Activated naive CD8-positive, alpha-beta T cell treated with anti-CD3 and anti-CD28 coated beads, Interleukin-2, amount 10 ng/mL, durations not matched to agents 7 days and 5 days (primary cell): ENCODE results near the gene STK35. TPM values are rescaled to one million over a fixed set of nuclear protein-coding genes. Genes with fewer than 3 reads are reported as not detected.

Experiments
- ATAC-seq: fragments of 150-1000 bp; cut with Tn5 transposase; one replicate; pipeline ENCODE4 v1.10.0; 2021; ENCODE audit warnings: low read depth, moderate library complexity
- POLR2A ChIA-PET: fragments of 350-600 bp; sonication (Branson Sonifier 250); formaldehyde crosslinking; loops from one replicate; lab custom pipeline; 2021; ENCODE audit warnings: antibody characterized with exemption; lab: Charles Lee
- DNase-seq: peaks from one replicate; pipeline ENCODE4 v3.0.0; 2021
- H3K27ac Mint-ChIP-seq: one replicate; pipeline ENCODE4 v1.8.0; 2022; ENCODE audit warnings: mild to moderate bottlenecking, mixed read lengths
- H3K27me3 Mint-ChIP-seq: one replicate; pipeline ENCODE4 v1.8.0; 2022; ENCODE audit warnings: mild to moderate bottlenecking, moderate library complexity, mixed read lengths
- H3K36me3 Mint-ChIP-seq: one replicate; pipeline ENCODE4 v1.8.0; 2021; ENCODE audit warnings: mild to moderate bottlenecking, mixed read lengths
- H3K4me1 Mint-ChIP-seq: one replicate; pipeline ENCODE4 v1.8.0; 2021; ENCODE audit warnings: mixed read lengths
- H3K4me3 Mint-ChIP-seq: one replicate; pipeline ENCODE4 v1.8.0; 2022; ENCODE audit warnings: mild to moderate bottlenecking, moderate library complexity, mixed read lengths
- H3K9me3 Mint-ChIP-seq: one replicate; pipeline ENCODE4 v1.8.0; 2021; ENCODE audit warnings: mixed read lengths
- total RNA-seq, 2 experiments: library from RNA; stranded (reverse); gene quantifications; one replicate each; pipeline ENCODE4 v1.2.3, GENCODE V29; 2021

STK35 gene
- total RNA-seq: 10 to 100 TPM; 17.0 to 18.6 TPM

- POLR2A ChIA-PET: interaction anchor here (0.9 kb wide), 1 partner anchor 60 kb away, joined by 3 read pairs; no protein-coding TSS in a partner anchor
- no peaks in the 10 kb centered on the region for H3K9me3 Mint-ChIP-seq
- H3K4me1 Mint-ChIP-seq: peaks cover 31% of the 10 kb centered on the region
- H3K27ac Mint-ChIP-seq: peak within 1 kb of the TSS; percentile 100
- DNase-seq (no peak), ATAC-seq (no peak)
- no peaks in the 10 kb centered on the region for H3K27me3 Mint-ChIP-seq
- peak within 1 kb of the TSS; percentile 93 for H3K4me3 Mint-ChIP-seq
- H3K36me3 Mint-ChIP-seq: peaks cover 6% of the 10 kb centered on the region
Observed at GRCh38 chr20:2101057-2101864, at the start of gene STK35. Gene STK35 (plus strand): TSS chr20:2101827. CDS start chr20:2101882, 55 bp downstream.

GRCh38 chr20:2051946-2052345 is 49.7 kb upstream of the STK35 start:
- Mint-ChIP-seq H3K27me3 (peaks cover 3% of the 10 kb centered on the region), H3K9me3 (no peaks in the 10 kb centered on the region), H3K27ac (no peak overlapping the region), H3K4me1 (no peaks in the 10 kb centered on the region), H3K4me3 (no peak overlapping the region), H3K36me3 (no peaks in the 10 kb centered on the region)
- ATAC-seq: no peak
- no peak for DNase-seq
- POLR2A ChIA-PET: no interaction called here

GRCh38 chr20:2052741-2053140 is 48.9 kb upstream of the STK35 start:
- Mint-ChIP-seq H3K27me3 (peaks cover 3% of the 10 kb centered on the region), H3K4me3 (no peak overlapping the region), H3K36me3 (no peaks in the 10 kb centered on the region), H3K4me1 (no peaks in the 10 kb centered on the region), H3K27ac (no peak overlapping the region), H3K9me3 (peaks cover 1% of the 10 kb centered on the region)
- DNase-seq: no peak
- POLR2A ChIA-PET: no interaction called here
- no peak for ATAC-seq

GRCh38 chr20:2053615-2054014 is 48.0 kb upstream of the STK35 start:
- H3K4me3 Mint-ChIP-seq: no peak overlapping the region
- peaks cover 5% of the 10 kb centered on the region for H3K9me3 Mint-ChIP-seq
- POLR2A ChIA-PET: no interaction called here
- H3K27ac Mint-ChIP-seq: no peak overlapping the region
- no peak for DNase-seq
- no peaks in the 10 kb centered on the region for H3K4me1 Mint-ChIP-seq
- ATAC-seq: no peak
- H3K27me3 Mint-ChIP-seq: peaks cover 3% of the 10 kb centered on the region
- H3K36me3 Mint-ChIP-seq: no peaks in the 10 kb centered on the region

GRCh38 chr20:2054911-2055310 is 46.7 kb upstream of the STK35 start:
- no peak for DNase-seq
- no peak for ATAC-seq
- Mint-ChIP-seq H3K27me3 (peaks cover 3% of the 10 kb centered on the region), H3K4me3 (no peak overlapping the region), H3K9me3 (peaks cover 5% of the 10 kb centered on the region), H3K36me3 (no peaks in the 10 kb centered on the region), H3K4me1 (no peaks in the 10 kb centered on the region), H3K27ac (no peak overlapping the region)
- POLR2A ChIA-PET: no interaction called here

GRCh38 chr20:2059411-2059810 is 42.2 kb upstream of the STK35 start:
- H3K4me1 Mint-ChIP-seq: no peaks in the 10 kb centered on the region
- DNase-seq (no peak), ATAC-seq (no peak)
- H3K4me3 Mint-ChIP-seq: no peak overlapping the region
- POLR2A ChIA-PET: no interaction called here
- no peaks in the 10 kb centered on the region for H3K36me3 Mint-ChIP-seq
- H3K27ac Mint-ChIP-seq: no peak overlapping the region
- H3K27me3 Mint-ChIP-seq: no peaks in the 10 kb centered on the region
- peaks cover 5% of the 10 kb centered on the region for H3K9me3 Mint-ChIP-seq

- DNase-seq (no peak), ATAC-seq (no peak)
- no peak overlapping the region for H3K27ac Mint-ChIP-seq
- H3K27me3 Mint-ChIP-seq: peaks cover 22% of the 10 kb centered on the region
- no peak overlapping the region for H3K4me3 Mint-ChIP-seq
- no peaks in the 10 kb centered on the region for H3K4me1 Mint-ChIP-seq
- H3K36me3 Mint-ChIP-seq: no peaks in the 10 kb centered on the region
- no peaks in the 10 kb centered on the region for H3K9me3 Mint-ChIP-seq
- POLR2A ChIA-PET: no interaction called here
Observed at GRCh38 chr20:2065099-2065498, 36.5 kb upstream of the STK35 start.

GRCh38 chr20:2066461-2067122 is 35.0 kb upstream of the STK35 start:
- H3K27ac Mint-ChIP-seq: no peak overlapping the region
- H3K4me3 Mint-ChIP-seq: no peak overlapping the region
- H3K36me3 Mint-ChIP-seq: no peaks in the 10 kb centered on the region
- H3K9me3 Mint-ChIP-seq: no peaks in the 10 kb centered on the region
- no peak for DNase-seq
- POLR2A ChIA-PET: no interaction called here
- peaks cover 22% of the 10 kb centered on the region for H3K27me3 Mint-ChIP-seq
- no peaks in the 10 kb centered on the region for H3K4me1 Mint-ChIP-seq
- no peak for ATAC-seq

- POLR2A ChIA-PET: no interaction called here
- H3K4me3 Mint-ChIP-seq: no peak overlapping the region
- no peaks in the 10 kb centered on the region for H3K36me3 Mint-ChIP-seq
- H3K9me3 Mint-ChIP-seq: no peaks in the 10 kb centered on the region
- ATAC-seq (no peak), DNase-seq (no peak)
- peaks cover 11% of the 10 kb centered on the region for H3K27me3 Mint-ChIP-seq
- H3K27ac Mint-ChIP-seq: no peak overlapping the region
- no peaks in the 10 kb centered on the region for H3K4me1 Mint-ChIP-seq
Observed at GRCh38 chr20:2080532-2081224, 20.9 kb upstream of the STK35 start.

GRCh38 chr20:2084703-2085102 is 16.9 kb upstream of the STK35 start:
- Mint-ChIP-seq H3K27ac (no peak overlapping the region), H3K4me1 (no peaks in the 10 kb centered on the region), H3K9me3 (no peaks in the 10 kb centered on the region), H3K4me3 (no peak overlapping the region), H3K36me3 (no peaks in the 10 kb centered on the region), H3K27me3 (peaks cover 16% of the 10 kb centered on the region)
- POLR2A ChIA-PET: no interaction called here
- DNase-seq (no peak), ATAC-seq (no peak)

GRCh38 chr20:2086177-2086979 is 15.2 kb upstream of the STK35 start:
- Mint-ChIP-seq H3K4me1 (no peaks in the 10 kb centered on the region), H3K36me3 (no peaks in the 10 kb centered on the region), H3K27ac (no peak overlapping the region), H3K4me3 (no peak overlapping the region), H3K27me3 (peaks cover 29% of the 10 kb centered on the region), H3K9me3 (no peaks in the 10 kb centered on the region)
- ATAC-seq: no peak
- POLR2A ChIA-PET: no interaction called here
- DNase-seq: no peak

- Mint-ChIP-seq H3K27ac (no peak overlapping the region), H3K4me3 (no peak overlapping the region), H3K36me3 (no peaks in the 10 kb centered on the region), H3K27me3 (peaks cover 29% of the 10 kb centered on the region), H3K4me1 (no peaks in the 10 kb centered on the region), H3K9me3 (no peaks in the 10 kb centered on the region)
- DNase-seq (no peak), ATAC-seq (no peak)
- POLR2A ChIA-PET: no interaction called here
Observed at GRCh38 chr20:2086980-2087377, 14.6 kb upstream of the STK35 start.

- H3K27ac Mint-ChIP-seq: no peak overlapping the region
- no peak overlapping the region for H3K4me3 Mint-ChIP-seq
- DNase-seq (no peak), ATAC-seq (no peak)
- H3K27me3 Mint-ChIP-seq: peaks cover 33% of the 10 kb centered on the region
- no peaks in the 10 kb centered on the region for H3K9me3 Mint-ChIP-seq
- H3K36me3 Mint-ChIP-seq: no peaks in the 10 kb centered on the region
- POLR2A ChIA-PET: no interaction called here
- H3K4me1 Mint-ChIP-seq: no peaks in the 10 kb centered on the region
Observed at GRCh38 chr20:2088891-2089290, 12.7 kb upstream of the STK35 start.
